Body of pancreas (tissue), 4 donors: ENCODE data around the gene ATXN1. TPM values are rescaled to one million over a fixed set of nuclear protein-coding genes. Genes with fewer than 3 reads are reported as not detected.
A peak's percentile ranks its signal among the peaks of the same experiment; 100 is the strongest.
"Not testable (repeated sequence)": the region's sequence is repeated elsewhere in the genome, so short reads cannot be mapped to it uniquely, and the experiment has no call there.

Experiments used
- ATAC-seq: fragments of 150-250 bp; one replicate; pipeline ENCODE4 v1.9.1; 2016
- DNase-seq, 4 donors: peaks; one replicate each; pipeline ENCODE4 v3.0.0-alpha.2; 2019
- H3K27ac ChIP-seq, 4 donors: fragments of 200-600 bp; sonication (generic); 1 replicate in 3 of 4; 2 replicates in 1 of 4; pipeline versions ENCODE4 v1.5.1 to v1.6.1; 2016 to 2019; ENCODE audit warnings: mild to moderate bottlenecking in 1 of 4, mixed read lengths in 1 of 4, moderate library complexity in 1 of 4
- H3K27me3 ChIP-seq, 2 donors: fragments of 200-600 bp; sonication (generic); one replicate each; pipeline ENCODE4 v1.6.0; 2016; ENCODE audit warnings: mild to moderate bottlenecking in 1 of 2
- H3K36me3 ChIP-seq, 2 donors: fragments of 200-600 bp; sonication (generic); replicated peaks in 1 of 2; 2 replicates each; pipeline ENCODE4 v1.5.1; 2016; ENCODE audit warnings: low read depth in 2 of 2; ENCODE audit not compliant: insufficient read depth in 1 of 2
- H3K4me1 ChIP-seq: fragments of 200-600 bp; sonication (generic); one replicate; pipeline ENCODE4 v1.6.0; 2016
- H3K4me3 ChIP-seq, 2 donors: fragments of 200-600 bp; sonication (generic); 1 replicate in 1 of 2; 2 replicates in 1 of 2; pipeline ENCODE4 v1.5.1; 2016 to 2019
- H3K9me3 ChIP-seq, 3 donors: fragments of 200-600 bp; sonication (generic); 1 replicate in 2 of 3; 2 replicates in 1 of 3; pipeline ENCODE4 v1.5.1; 2016
- CTCF ChIP-seq, 7 experiments: fragments of 450-650 bp in 4 of 7; fragments of 200-600 bp in 3 of 7; sonication (generic) in 3 of 7; IDR thresholded peaks; one replicate each; pipeline ENCODE4 v1.5.1; 2016 to 2019; ENCODE audit warnings: antibody characterized with exemption in 7 of 7
- POLR2A ChIP-seq, 3 donors: fragments of 450-650 bp; IDR thresholded peaks; one replicate each; pipeline ENCODE4 v1.6.1; 2016; ENCODE audit warnings: antibody characterized with exemption in 3 of 3, mild to moderate bottlenecking in 2 of 3
- WGBS, 2 donors: methylation state at CpG; one replicate each; pipeline ENCODE4 v1.1.5; 2017; 5-methylcytosine and 5-hydroxymethylcytosine counted together
- intact Hi-C: fragments of 100-400 bp; cut with DNase I; formaldehyde crosslinking; loops from one replicate; pipeline ENCODE4 v1.15.1; 2023
- total RNA-seq, 2 donors: library from RNA; depleted of rRNA; stranded (reverse); fragments of >200 nt; gene quantifications; one replicate each; pipeline ENCODE4 v1.1.0, GENCODE V29; 2016

ATXN1 gene
- total RNA-seq, 2 donors from 2014 or later = 24.6 to 24.7 TPM

GRCh38 chr6:16408766-16409165, 352.5 kb downstream of the ATXN1 start:
- H3K36me3 ChIP-seq = no peaks in the 10 kb centered on the region
- peaks cover 6% of the 10 kb centered on the region for H3K4me1 ChIP-seq
- H3K27ac ChIP-seq = no peak overlapping the region
- 89 to 94% methylated on average over 3 of the region's 3 CpGs for WGBS, 2 donors
- no peak overlapping the region for H3K4me3 ChIP-seq
- ATAC-seq (no peak), DNase-seq (no peak)
- no peaks in the 10 kb centered on the region for H3K9me3 ChIP-seq
- H3K27me3 ChIP-seq = no peaks in the 10 kb centered on the region
- TF ChIP-seq CTCF (IDR thresholded peaks at IDR 0.05) (no peak), POLR2A (IDR thresholded peaks at IDR 0.05) (no peak)
- intact Hi-C loops = no loop called here

- intact Hi-C loops = no loop called here
- WGBS, 2 donors = 83 to 86% methylated on average over 2 of the region's 2 CpGs
- Histone ChIP-seq H3K36me3 (no peaks in the 10 kb centered on the region), H3K9me3 (no peaks in the 10 kb centered on the region), H3K4me1 (peaks cover 6% of the 10 kb centered on the region), H3K27me3 (no peaks in the 10 kb centered on the region), H3K4me3 (no peak overlapping the region), H3K27ac (peak overlapping the region in 1 of 4 donors; percentile 19)
- TF ChIP-seq CTCF (IDR thresholded peaks at IDR 0.05) (no peak), POLR2A (IDR thresholded peaks at IDR 0.05) (no peak)
- DNase-seq = no peak
- no peak for ATAC-seq
These were observed 354.3 kb downstream of the ATXN1 start for GRCh38 chr6:16406966-16407365.

GRCh38 chr6:16406538-16406937, 354.7 kb downstream of the ATXN1 start:
- H3K9me3 ChIP-seq, H3K36me3 ChIP-seq, H3K4me3 ChIP-seq, H3K4me1 ChIP-seq, ATAC-seq, intact Hi-C loops, H3K27me3 ChIP-seq: not testable (repeated sequence)
- 77 to 91% methylated on average over 4 of the region's 4 CpGs for WGBS, 2 donors
- peak overlapping the region in 1 of 4 donors; percentile 19 for H3K27ac ChIP-seq
- DNase-seq = peak in 1 of 4 donors; percentile 13

- Histone ChIP-seq H3K27ac (no peak overlapping the region), H3K36me3 (no peaks in the 10 kb centered on the region), H3K4me1 (peaks cover 6% of the 10 kb centered on the region), H3K9me3 (no peaks in the 10 kb centered on the region), H3K4me3 (no peak overlapping the region), H3K27me3 (no peaks in the 10 kb centered on the region)
- 90 to 97% methylated on average over 4 of the region's 4 CpGs for WGBS, 2 donors
- no peak for DNase-seq
- intact Hi-C loops = no loop called here
- TF ChIP-seq CTCF (IDR thresholded peaks at IDR 0.05) (no peak), POLR2A (IDR thresholded peaks at IDR 0.05) (no peak)
- ATAC-seq = no peak
These were observed 355.9 kb downstream of the ATXN1 start for GRCh38 chr6:16405375-16405774.

- Histone ChIP-seq H3K36me3 (no peaks in the 10 kb centered on the region), H3K9me3 (no peaks in the 10 kb centered on the region), H3K27ac (no peak overlapping the region), H3K4me3 (no peak overlapping the region), H3K4me1 (peaks cover 1% of the 10 kb centered on the region), H3K27me3 (no peaks in the 10 kb centered on the region)
- 88 to 89% methylated on average over 15 of the region's 15 CpGs for WGBS, 2 donors
- intact Hi-C loops = no loop called here
- no peak for TF ChIP-seq CTCF (IDR thresholded peaks at IDR 0.05)
- TF ChIP-seq POLR2A (IDR thresholded peaks at IDR 0.05) = no peak
- DNase-seq (no peak), ATAC-seq (no peak)
These were observed 356.8 kb downstream of the ATXN1 start for GRCh38 chr6:16404456-16404855.
